SK-N-SH (cell line): Measurements from ENCODE around the gene ZCCHC14.

ENCODE experiments used
- CTCF ChIP-seq: fragments of 200-600 bp; sonication (generic); IDR thresholded peaks from 2 replicates; pipeline ENCODE4 v1.6.1; 2017; ENCODE audit warnings: antibody characterized with exemption, mild to moderate bottlenecking, moderate library complexity
- EZH2phosphoT487 ChIP-seq: fragments of 200-600 bp; sonication (generic); IDR thresholded peaks from 2 replicates; pipeline ENCODE4 v1.6.1; 2017; ENCODE audit warnings: low read depth, mixed run types, mild to moderate bottlenecking, antibody characterized with exemption, moderate library complexity, borderline replicate concordance
- JUND ChIP-seq: IDR thresholded peaks from 2 replicates; pipeline ENCODE4 v1.4.0; 2012
- REST ChIP-seq: IDR thresholded peaks from 2 replicates; pipeline ENCODE4 v1.6.1; 2012; ENCODE audit warnings: mild to moderate bottlenecking, low read depth, low read length, moderate library complexity
- RFX5 ChIP-seq: IDR thresholded peaks from 2 replicates; pipeline ENCODE4 v1.6.1; 2012; ENCODE audit warnings: mild to moderate bottlenecking, improper control_type of control experiment, low read length

- TF ChIP-seq EZH2phosphoT487 = no peak
- no peak for TF ChIP-seq CTCF
- TF ChIP-seq REST = no peak
- TF ChIP-seq RFX5 = no peak
- TF ChIP-seq JUND = no peak
Observed at GRCh38 chr16:87466975-87467501, 25.8 kb downstream of the ZCCHC14 start.
